T47D (cell line): Measurements from ENCODE around the gene EDN2.
A peak's percentile ranks its signal among the peaks of the same experiment; 100 is the strongest.

ENCODE experiments used
- DNase-seq, 2 experiments: peaks; one replicate each; pipeline versions ENCODE4 v3.0.0 to v3.0.0-alpha.2; 2011 to 2012; ENCODE audit warnings: low read depth in 1 of 2, low spot score in 1 of 2
- JUND ChIP-seq: IDR thresholded peaks from 2 replicates; pipeline ENCODE4 v1.6.1; 2012; ENCODE audit warnings: low read depth
- in situ Hi-C: cut with HindIII; loops from 2 replicates; pipeline ENCODE4 v1.10.0; 2016; ENCODE audit warnings: low sequenced_read_pairs, low pct_unique_long_range_greater_than_20kb

Gene EDN2

DNA sequence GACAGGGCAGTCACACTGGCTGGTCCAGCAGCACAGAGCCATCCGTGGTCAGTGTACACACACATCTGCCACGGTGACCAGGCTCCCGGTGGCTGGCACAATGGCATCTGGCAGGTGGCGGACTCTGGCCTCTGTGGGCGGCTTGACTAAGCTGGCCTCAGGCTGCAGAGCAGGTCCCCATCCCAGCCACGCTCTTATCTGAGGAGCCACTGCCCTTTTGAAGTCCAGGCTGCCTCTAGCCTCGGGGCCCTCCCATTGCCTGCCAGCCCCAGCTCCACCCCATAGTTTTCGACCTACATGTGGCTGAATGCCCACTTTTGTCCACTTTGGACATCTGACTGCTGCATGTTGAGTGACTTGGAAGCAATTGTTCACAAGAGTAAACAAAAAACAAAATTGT lies 29.9 kb upstream of the EDN2 start:
- DNase-seq: peak in 1 of 2 experiments; percentile 65
- in situ Hi-C loops: no loop called here
- TF ChIP-seq JUND: no peak

DNA sequence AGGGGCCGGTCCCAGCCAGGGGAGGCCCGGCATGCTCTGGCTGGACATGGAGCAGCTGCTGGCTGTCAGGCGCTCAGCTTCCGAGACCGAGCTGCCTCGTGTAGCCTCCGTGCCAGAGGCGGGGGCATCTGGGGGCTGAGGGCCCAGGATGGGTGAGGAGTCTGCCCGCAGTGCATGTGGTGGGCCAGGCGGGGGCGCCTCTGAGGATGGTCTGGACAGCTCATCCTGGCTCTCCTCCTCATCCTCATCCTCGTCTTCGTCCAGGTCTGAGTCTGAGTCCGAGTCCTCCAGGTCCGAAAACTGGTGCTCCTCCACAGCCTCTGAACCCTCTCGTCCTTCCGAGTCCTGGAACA lies 28.9 kb upstream of the EDN2 start:
- in situ Hi-C loops: no loop called here
- TF ChIP-seq JUND: no peak
- no peak for DNase-seq

DNA sequence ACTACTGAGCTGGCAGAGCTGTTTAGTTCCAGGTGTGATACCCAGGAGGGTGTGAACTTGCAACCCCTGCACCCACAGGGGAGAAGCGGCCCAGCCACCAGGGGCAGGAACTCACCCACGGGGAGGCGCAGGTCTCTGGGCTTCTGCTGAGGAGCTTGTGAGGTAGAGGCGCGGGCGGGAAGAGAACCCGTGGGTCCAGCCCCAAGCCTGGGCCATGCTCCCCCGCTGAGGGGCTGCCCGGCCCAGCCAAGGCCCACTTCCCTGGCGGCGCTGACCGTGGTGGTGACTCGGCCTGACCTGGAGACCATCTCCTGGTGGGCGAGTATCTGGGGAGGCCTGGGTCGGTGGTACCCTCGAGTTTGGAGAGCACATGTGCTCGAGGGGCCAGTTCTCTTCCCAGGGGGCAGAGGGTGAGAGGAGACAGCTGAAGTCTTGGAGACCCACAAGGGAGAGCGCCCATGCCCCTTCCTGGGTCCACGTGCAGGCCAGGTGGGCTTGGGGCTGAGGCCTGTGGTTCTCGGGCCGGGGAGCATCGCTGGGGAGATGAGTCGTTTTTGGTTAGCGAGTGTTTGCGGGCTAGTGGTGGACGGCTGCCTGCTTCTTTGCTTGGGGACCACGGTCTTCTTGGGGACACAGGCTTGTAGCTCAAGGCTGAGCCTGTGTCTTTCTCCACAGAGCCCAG lies 28.4 kb upstream of the EDN2 start:
- no peak for TF ChIP-seq JUND
- in situ Hi-C loops: no loop called here
- no peak for DNase-seq

DNA sequence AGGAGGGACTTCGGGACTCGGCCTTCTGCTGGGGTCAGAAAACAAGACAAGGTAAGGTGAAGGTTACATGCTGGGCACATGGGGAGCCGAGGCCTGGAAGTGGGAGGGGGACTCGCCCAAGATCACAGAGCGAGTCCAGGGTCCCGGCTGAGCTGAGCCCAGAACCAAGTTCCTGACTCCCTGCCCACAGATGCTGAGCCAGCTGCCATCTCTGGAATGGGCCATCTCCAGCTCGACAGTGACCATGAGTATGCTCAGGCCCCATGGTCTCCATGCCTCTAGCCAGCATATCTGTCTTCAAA lies 26.7 kb upstream of the EDN2 start:
- no peak for DNase-seq
- in situ Hi-C loops: no loop called here
- TF ChIP-seq JUND: no peak

DNA sequence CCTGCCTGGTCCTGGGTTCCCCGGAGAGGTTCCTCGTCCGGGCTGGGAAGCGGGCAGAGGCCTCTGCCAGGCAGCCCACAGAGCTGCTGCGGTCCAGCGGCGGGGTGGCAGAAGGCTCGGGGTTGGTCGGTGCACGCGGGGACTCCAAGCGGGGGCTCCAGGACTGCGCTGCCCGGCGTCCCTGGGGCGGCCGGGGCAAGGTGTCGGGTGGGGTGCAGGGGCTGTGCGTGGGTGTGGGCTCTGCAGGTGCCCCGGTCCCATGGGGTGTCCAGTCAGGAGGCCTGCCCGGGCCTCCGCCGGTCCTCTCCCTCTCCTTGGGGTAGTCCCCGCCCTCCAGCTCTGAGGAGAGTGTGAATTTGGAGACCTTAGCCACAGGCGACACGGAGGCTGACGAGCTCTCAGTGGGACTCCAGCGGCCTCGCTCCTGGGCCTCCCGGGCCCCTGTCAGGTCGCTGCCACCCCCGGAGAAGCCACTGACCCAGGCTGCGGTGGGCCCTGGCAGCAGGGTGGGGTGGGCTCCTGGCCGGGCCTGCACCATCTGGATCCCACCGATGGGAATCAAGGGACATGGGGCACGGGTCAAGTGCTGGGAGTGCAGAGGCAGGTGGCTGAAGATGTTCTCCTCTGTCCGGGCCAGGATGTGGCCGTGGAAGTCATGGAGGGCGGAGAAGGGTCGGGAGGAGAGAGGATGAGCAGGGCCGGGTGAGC lies 26.2 kb upstream of the EDN2 start:
- in situ Hi-C loops: no loop called here
- no peak for DNase-seq
- TF ChIP-seq JUND: no peak

DNA sequence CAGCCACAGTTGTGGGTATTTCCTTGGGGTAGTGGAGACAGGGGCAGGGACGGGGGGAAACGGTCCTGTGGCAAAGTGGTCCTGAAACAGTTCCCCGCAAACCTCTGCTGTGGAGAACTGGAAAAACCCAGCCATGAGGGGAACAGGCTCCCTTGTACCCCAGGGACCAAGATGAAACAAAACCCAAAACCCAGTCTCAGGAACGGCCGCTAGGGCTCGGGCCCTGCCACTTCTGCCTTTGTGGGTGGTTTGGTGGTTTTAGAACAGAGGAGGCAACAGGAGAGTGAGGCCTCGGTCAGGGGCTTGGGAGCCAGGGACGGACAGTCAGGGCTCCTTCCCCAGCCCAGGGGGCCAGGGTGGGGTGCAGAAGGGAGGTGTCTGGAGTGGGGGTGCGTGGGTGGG lies 24.8 kb upstream of the EDN2 start:
- in situ Hi-C loops: no loop called here
- DNase-seq: no peak
- TF ChIP-seq JUND: no peak

DNA sequence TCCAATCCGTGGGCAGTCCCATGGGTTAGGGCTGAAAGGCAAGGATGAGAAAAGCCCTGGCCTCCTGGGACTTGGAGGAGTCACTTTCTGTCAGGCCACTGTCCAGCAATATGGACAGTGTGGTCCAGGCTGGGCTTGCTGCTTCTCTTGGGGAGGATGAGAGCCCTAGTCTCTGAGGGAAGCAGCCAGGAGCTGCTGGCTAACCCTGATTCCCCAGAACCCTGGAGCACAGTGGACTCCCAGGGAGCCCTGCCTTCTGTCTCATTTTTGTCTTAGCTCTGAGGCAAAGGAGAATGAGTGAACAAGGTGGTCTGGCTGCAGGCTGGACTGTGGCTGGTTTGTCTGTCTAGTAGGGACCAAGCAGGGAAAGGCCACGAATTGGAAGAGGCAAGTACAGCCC lies 23.8 kb upstream of the EDN2 start:
- in situ Hi-C loops: no loop called here
- DNase-seq: no peak
- no peak for TF ChIP-seq JUND

DNA sequence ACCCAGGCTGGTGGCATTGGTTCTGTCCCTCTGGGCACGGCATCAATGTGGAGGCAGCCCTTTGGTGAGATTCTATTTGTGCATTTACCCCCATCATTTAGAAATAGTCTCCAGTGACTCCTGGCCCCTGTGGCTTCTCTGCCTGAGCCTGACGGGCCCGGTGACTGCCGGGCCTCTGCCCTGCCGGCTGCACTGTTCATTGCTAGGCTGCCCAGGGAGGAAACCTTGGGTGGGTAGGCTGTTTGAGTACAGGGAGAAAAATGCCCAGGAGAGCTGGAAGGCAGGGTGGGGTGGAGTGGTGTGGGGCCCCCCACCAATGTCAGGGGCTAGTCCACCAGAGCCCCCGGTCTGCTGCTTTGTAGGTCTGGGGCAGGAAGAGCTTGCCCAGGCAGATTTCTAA lies 23.4 kb upstream of the EDN2 start:
- in situ Hi-C loops: no loop called here
- no peak for TF ChIP-seq JUND
- DNase-seq: no peak

DNA sequence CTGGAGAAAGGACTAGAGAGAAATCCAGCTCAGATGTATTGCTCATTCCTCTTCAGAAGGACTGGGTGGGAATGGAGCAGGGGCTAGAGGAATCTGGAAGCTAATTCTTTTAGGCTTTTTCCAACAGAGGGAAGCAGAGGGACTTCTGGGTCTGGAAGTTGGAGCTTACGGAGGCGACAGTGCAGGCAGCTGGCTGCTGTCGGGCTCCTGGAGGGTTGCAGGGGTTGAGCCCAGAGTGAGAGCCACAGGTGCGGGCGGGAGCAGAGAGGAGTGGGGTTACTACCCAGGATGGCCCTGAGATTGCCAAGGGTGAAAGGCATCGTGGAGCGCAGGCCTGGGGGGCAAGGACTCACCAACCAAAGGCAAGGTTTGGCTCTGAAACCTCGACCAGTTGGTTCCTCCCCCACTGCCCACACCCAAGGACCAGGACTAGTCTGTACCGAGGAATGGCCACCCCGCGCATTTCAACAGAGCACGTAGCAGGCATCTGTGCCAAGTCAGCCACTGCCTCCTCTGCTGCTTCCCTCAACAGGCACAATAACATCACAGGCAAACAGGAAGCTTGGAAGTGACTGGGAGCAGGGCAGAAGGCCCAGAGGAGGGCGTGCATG lies 22.7 kb upstream of the EDN2 start:
- in situ Hi-C loops: no loop called here
- no peak for DNase-seq
- TF ChIP-seq JUND: no peak

DNA sequence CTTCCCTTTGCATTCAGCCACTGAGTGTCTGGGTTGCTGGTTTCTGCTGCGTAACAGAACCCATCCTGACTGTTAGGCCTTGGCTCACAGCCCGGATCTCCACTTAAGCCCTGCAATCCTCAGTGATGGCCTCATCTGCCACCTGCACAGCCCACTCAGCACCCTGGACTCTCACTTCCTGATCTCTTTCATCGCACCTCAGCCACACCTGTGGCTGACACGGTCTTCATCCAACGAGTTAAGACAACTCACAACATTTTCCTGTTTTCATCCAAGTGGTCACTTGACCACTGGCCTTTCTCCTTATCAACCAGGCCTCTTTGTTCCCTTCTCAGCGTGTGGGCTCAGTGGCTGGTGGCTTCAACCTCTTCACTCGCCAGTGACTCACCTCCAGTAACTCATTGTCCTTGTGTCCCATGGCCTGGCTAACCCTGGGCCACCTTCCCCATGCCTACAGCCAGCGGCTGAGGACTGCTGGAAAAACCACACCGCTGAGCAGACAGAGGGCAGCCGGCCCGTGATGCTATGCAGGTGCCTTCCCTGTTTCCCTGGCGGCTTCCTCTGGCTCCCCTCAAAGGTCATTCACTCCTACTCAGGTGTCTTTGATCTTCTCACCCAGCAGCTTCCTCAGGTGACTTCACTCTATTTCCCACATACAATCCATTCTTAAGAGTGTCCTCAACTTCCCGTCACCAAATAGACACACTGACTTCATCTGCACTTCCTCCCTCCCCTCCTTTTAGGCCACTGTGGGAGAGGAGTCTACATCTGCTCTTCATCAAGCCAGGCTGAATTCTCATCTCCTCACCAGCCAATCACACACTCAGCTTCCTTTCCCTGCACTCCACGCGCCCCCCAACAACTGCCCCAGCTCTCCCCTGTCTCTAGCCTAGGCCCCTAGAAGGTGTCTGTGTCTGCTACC lies 19.9 kb upstream of the EDN2 start:
- no peak for TF ChIP-seq JUND
- in situ Hi-C loops: no loop called here
- no peak for DNase-seq

DNA sequence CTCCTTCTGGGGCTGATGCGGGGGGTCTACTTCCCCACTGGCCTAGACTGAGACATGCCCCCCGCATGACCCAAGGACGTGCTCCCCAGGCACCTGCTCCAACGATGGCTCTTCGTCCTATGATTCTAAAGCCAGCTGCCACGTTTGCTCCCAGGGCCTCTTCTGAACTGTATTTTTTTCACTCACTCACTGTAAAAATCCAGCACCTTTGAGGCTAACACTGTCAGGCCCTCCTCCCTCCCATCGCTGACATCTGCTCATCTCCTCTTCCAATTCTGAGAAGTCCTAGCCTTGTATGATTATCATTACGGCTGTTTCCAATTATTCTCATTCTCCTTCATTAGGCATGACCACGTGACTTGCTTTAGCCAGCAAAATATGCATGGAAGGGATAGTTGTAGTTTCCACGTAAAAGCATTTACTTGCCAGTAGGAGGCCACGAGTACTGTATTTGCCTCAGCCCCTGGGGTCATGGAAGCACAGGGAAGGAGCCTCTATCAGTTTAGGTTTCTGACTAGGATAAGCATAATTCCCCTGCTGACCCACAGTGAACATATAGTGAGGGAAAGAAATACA lies 19.1 kb upstream of the EDN2 start:
- no peak for TF ChIP-seq JUND
- in situ Hi-C loops: no loop called here
- no peak for DNase-seq

DNA sequence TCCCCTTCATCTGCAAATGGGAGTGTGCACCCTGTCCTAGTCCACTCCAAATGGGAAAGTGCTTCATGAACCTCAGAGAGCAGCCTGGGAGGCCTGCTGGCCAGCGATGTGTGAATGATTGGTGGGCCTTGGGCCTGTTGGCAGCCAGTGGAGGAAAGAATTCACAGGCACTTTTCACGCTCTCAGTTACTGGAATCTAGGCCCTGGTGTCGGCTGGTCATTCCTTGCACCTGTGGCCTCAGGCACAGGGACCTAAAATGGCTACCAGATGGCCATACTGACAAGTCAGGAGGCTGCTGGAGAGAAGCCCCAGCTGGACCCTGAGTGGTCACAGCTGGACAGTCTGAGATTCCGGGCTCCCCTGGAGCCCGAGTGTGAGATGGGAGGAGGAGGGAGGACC lies 18.4 kb upstream of the EDN2 start:
- no peak for DNase-seq
- TF ChIP-seq JUND: no peak
- in situ Hi-C loops: no loop called here

DNA sequence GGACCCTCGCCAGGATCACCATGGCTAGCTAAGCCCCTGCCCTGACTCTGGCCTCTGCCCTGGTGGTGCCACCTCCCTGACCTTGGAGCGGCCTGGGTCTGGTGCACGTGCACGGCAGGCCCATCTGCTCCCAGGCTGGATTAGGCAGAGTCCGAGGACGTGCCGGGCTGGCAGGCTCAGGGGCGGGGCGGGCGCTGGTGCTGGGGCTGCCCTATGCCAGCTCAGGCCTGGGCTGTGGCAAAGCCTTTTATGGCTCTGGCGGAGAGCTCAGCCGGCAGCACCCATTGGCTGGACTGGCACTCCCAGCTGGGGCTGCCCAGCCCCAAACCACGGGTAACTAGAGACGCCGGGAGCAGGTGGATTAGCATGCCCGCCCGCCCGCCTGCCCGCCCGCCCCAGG lies 17.1 kb upstream of the EDN2 start:
- peak; percentile 90 to 95 for DNase-seq
- in situ Hi-C loops: no loop called here
- no peak for TF ChIP-seq JUND
